Lung (tissue), 12 donors: Measurements from ENCODE around the gene STXBP6. TPM values are rescaled to one million over a fixed set of nuclear protein-coding genes. Genes with fewer than 3 reads are reported as not detected.
A peak's percentile ranks its signal among the peaks of the same experiment; 100 is the strongest.

ENCODE experiments used
- ATAC-seq: fragments of 200-7000 bp; cut with Tn5 transposase; one replicate; pipeline ENCODE4 v1.9.1; 2020; ENCODE audit warnings: moderate number of reproducible peaks; ENCODE audit not compliant: insufficient read depth, low FRiP score
- DNase-seq, 3 donors: peaks; one replicate each; pipeline ENCODE4 v3.0.0-alpha.2; 2013 to 2017
- H3K27ac ChIP-seq, 2 donors: one replicate each; pipeline ENCODE4 v1.5.1; 2013; ENCODE audit warnings: mild to moderate bottlenecking in 2 of 2, moderate library complexity in 2 of 2, control low read depth in 1 of 2, inconsistent platforms in 1 of 2, low read depth in 1 of 2, low read length in 1 of 2
- H3K27me3 ChIP-seq, 3 donors: one replicate each; pipeline ENCODE4 v1.5.1; 2013; ENCODE audit warnings: low read length in 2 of 3; ENCODE audit not compliant: control insufficient read depth in 3 of 3, insufficient read depth in 3 of 3
- H3K36me3 ChIP-seq, 4 donors: one replicate each; pipeline ENCODE4 v1.5.1; 2013; ENCODE audit warnings: low read length in 4 of 4, mild to moderate bottlenecking in 1 of 4, moderate library complexity in 1 of 4; ENCODE audit not compliant: control insufficient read depth in 4 of 4, insufficient read depth in 4 of 4
- H3K4me1 ChIP-seq, 5 donors: one replicate each; pipeline ENCODE4 v1.5.1; 2013; ENCODE audit warnings: low read length in 5 of 5, mild to moderate bottlenecking in 2 of 5, moderate library complexity in 1 of 5; ENCODE audit not compliant: control insufficient read depth in 5 of 5, insufficient read depth in 5 of 5
- H3K4me3 ChIP-seq: one replicate; pipeline ENCODE4 v1.5.1; 2013; ENCODE audit warnings: mild to moderate bottlenecking, control low read depth, moderate library complexity
- H3K9ac ChIP-seq, 2 donors: one replicate each; pipeline ENCODE4 v1.5.1; 2013; ENCODE audit warnings: low read length in 2 of 2, control low read depth in 1 of 2; ENCODE audit not compliant: insufficient read depth in 1 of 2
- H3K9me3 ChIP-seq, 4 donors: one replicate each; pipeline ENCODE4 v1.5.1; 2013; ENCODE audit warnings: low read length in 3 of 4, mild to moderate bottlenecking in 1 of 4, moderate library complexity in 1 of 4; ENCODE audit not compliant: control insufficient read depth in 4 of 4, insufficient read depth in 3 of 4
- CTCF ChIP-seq: IDR thresholded peaks from 2 replicates; pipeline ENCODE4 v1.5.1; 2012; ENCODE audit warnings: mild to moderate bottlenecking; ENCODE audit errors: control extremely low read depth, extremely low read depth
- WGBS, 2 donors: extraction: QIAGEN DNeasy Blood & Tissue Kit; methylation state at CpG; one replicate each; pipeline ENCODE4 v1.1.7; 2013; 5-methylcytosine and 5-hydroxymethylcytosine counted together
- polyA plus RNA-seq, 2 donors: library from polyadenylated mRNA; stranded (reverse); fragments of 200-250 nt; gene quantifications; one replicate each; pipeline ENCODE4 v1.2.1, GENCODE V29; 2013
- total RNA-seq, 2 donors: library from RNA; depleted of rRNA in 1 of 2; stranded (reverse); fragments of >200 nt in 1 of 2; gene quantifications; one replicate each; pipeline ENCODE4 v1.2.1, GENCODE V29; 2014 to 2021
- donor health status: control.
- donor health status: control.
- donor health status: Bipolar disorder and iron deficiency.
- donor health status: healthy.
- donor health status: DM: yes; HTN: yes; CAD: no.

STXBP6 gene
- total and polyA plus RNA-seq, 4 donors, result 9.3 to 42.5 (median 10.5) TPM

GRCh38 chr14:24876996-24877395 is 173.0 kb downstream of the STXBP6 start:
- Histone ChIP-seq H3K27ac (no peak overlapping the region), H3K9ac (no peak overlapping the region), H3K9me3 (peaks cover 0 to 4% (median 0%) of the 10 kb centered on the region in 4 donors), H3K4me1 (peaks cover 0 to 51% (median 20%) of the 10 kb centered on the region in 5 donors), H3K27me3 (no peaks in the 10 kb centered on the region), H3K4me3 (no peak overlapping the region), H3K36me3 (no peaks in the 10 kb centered on the region)
- 38 to 70% methylated on average over 1 of the region's 1 CpG for WGBS, 2 donors
- ATAC-seq (no peak), DNase-seq (no peak)
- no peak for TF ChIP-seq CTCF

GRCh38 chr14:24875991-24876878 is 173.7 kb downstream of the STXBP6 start:
- no peaks in the 10 kb centered on the region for H3K36me3 ChIP-seq
- H3K4me3 ChIP-seq, result no peak overlapping the region
- H3K9ac ChIP-seq, result no peak overlapping the region
- WGBS, 2 donors, result 41 to 58% methylated on average over 4 of the region's 4 CpGs
- no peaks in the 10 kb centered on the region for H3K27me3 ChIP-seq
- ATAC-seq (no peak), DNase-seq (no peak)
- peak overlapping the region in 1 of 2 donors; percentile 48 for H3K27ac ChIP-seq
- no peak for TF ChIP-seq CTCF
- peaks cover 0 to 51% (median 20%) of the 10 kb centered on the region in 5 donors for H3K4me1 ChIP-seq
- H3K9me3 ChIP-seq, result no peaks in the 10 kb centered on the region

- Histone ChIP-seq H3K27ac (no peak overlapping the region), H3K27me3 (no peaks in the 10 kb centered on the region), H3K4me3 (no peak overlapping the region), H3K9ac (no peak overlapping the region), H3K36me3 (no peaks in the 10 kb centered on the region), H3K4me1 (peaks cover 0 to 44% (median 18%) of the 10 kb centered on the region in 5 donors), H3K9me3 (no peaks in the 10 kb centered on the region)
- 78 to 82% methylated on average over 4 of the region's 4 CpGs for WGBS, 2 donors
- no peak for TF ChIP-seq CTCF
- DNase-seq (no peak), ATAC-seq (no peak)
Observed at GRCh38 chr14:24875203-24875838, 174.6 kb downstream of the STXBP6 start.
